GM21723 (cell line): ENCODE results near the gene ASMT.
"Not testable (repeated sequence)": the region's sequence is repeated elsewhere in the genome, so short reads cannot be mapped to it uniquely, and the experiment has no call there.

ENCODE experiments used
- ATAC-seq: cut with Tn5 transposase; IDR thresholded peaks from one replicate; pipeline ENCODE4 v1.9.1; 2021; ENCODE audit warnings: mild to moderate bottlenecking, moderate library complexity; ENCODE audit not compliant: unreplicated experiment

The ASMT gene

DNA sequence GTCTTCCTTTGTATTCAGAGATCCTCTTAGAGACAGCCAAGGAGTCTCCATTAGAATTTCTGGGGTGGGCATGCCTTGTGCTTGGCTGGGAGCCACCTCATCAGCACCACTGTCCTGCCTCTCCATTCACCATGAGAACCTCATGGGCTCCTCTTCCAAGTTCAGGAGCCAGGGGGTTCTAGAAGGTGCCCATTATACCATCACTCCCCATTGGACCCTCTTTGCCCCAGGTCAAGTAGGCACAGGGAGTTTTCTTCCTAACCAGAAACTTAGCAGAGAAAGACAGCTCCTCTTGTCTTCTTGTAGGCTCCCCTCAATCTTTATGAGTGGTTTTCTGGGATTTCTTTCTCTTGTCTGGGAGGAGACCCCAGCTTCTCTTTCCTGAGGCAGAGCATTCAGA lies 31.1 kb downstream of the ASMT start:
- no peak for ATAC-seq

GRCh38 chrX:1649621-1650020 lies 34.8 kb downstream of the ASMT start:
- no peak for ATAC-seq

DNA sequence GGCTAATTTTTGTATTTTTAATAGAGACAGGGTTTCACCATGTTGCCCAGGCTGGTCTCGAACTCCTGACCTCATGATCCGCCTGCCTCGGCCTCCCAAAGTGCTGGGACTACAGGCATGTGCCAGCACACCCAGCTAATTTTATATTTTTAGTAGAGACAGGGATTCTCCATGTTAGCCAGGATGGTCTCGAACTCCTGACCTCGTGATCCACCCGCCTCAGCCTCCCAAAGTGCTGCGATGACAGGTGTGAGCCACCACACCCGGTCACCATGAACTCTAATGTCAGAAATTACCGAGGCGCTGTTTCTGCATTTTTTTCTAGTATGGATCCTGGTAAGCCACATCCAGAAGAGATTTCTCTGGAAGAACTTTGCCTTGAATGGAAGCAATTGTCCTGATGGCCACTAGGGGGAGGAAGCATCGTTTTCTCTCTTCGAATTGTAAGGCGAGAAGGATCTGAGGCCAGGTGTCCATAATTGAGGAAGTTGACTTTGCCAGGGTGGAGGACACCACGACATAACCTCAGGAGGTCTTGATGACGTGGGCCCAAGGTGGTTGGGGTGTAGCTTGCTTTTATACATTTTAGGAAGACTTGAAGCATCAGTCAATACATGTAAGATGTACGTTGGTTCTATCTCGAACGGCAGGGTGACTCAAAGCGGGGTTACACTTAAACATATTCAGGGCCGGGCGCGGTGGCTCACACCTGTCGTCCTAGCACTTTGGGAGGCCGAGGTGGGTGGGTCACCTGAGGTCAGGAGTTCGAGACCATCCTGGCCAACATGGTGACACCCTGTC lies 37.4 kb downstream of the ASMT start:
- ATAC-seq = not testable (repeated sequence)

DNA sequence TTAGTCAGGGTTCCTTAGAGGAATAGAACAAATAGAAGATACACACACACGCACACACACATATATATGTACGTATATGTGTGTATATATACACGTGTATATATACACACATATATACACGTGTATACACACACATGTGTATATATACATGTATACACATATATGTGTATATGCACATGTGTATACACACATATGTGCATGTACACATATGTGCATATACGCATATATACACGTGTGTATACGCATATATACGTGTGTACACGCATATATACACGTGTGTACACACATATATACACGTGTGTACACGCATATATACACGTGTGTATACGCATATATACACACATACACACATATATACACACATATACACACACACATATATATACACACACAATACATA lies 41.5 kb downstream of the ASMT start:
- no peak for ATAC-seq

DNA sequence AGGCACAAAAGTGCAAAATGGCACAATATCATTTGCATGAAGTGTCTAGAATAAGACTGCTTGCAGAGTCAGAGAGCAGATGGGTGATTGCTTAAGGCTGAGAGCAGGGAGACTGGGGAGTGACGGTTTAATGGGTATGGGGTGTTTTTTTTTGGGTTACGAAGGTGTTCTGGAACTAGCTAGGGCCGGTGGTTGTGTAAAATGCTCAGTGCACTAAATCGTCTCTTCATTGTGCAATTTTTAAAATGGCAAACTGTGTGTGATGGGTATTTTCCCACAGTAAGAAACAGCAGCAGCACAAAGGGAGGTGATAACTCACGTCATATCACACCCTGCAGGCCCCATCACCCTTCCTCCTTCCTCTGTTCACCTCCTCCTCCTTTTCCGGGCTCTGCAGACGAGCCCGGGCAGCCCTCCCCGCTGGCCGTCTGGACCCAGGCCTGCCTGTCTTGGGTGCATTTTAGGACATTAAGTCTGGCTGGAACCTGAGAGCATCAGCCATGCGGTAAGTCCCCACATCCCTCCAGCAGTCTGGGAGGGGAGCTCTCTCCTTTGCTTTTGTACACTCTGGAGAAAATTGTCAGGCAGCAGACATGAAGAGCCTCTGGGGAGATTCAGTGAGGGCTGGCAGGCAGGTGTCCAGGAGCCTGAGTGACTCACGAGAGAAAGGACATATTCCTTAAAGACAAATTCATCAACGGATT lies 42.7 kb downstream of the ASMT start:
- peak; percentile 55 for ATAC-seq

- ATAC-seq = no peak
These were observed 43.2 kb downstream of the ASMT start for GRCh38 chrX:1658071-1658491.

DNA sequence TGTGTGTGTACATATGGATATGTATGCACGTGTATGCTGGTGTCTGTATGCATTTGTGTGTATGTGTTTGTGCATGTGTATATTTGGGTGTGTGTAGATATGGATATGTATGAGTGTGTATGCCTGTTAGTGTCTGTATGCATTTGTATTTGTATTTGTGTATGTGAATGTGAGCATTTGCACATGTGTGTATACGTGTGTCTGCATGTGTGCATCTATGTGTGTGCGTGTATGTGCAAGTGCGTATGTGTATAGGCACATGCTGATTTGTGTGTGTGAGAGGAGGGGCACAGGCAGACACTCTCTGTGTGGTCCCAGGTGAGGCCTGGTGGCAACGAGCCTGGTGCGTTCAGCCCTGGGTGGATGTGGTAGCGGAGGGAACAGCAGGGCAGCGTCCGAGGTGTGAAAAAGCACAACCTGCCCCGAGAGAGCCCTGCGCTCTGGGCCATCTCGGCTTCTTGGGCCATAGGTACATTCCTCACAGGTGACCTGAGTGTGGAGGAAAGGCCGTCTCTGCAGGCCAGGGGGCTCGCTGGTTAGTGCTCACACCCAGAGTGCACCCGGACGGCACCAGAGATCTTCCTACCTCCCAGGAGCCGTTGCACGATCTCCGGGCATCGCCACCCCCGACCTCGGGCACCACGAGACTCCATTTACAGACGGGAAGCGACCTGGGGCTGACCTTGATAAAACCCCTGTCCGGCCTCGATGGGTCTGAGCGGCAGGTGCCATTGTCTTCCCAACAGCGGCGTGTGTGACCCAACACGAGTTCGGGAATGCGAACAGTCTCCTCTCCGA lies 45.0 kb downstream of the ASMT start:
- ATAC-seq = no peak

DNA sequence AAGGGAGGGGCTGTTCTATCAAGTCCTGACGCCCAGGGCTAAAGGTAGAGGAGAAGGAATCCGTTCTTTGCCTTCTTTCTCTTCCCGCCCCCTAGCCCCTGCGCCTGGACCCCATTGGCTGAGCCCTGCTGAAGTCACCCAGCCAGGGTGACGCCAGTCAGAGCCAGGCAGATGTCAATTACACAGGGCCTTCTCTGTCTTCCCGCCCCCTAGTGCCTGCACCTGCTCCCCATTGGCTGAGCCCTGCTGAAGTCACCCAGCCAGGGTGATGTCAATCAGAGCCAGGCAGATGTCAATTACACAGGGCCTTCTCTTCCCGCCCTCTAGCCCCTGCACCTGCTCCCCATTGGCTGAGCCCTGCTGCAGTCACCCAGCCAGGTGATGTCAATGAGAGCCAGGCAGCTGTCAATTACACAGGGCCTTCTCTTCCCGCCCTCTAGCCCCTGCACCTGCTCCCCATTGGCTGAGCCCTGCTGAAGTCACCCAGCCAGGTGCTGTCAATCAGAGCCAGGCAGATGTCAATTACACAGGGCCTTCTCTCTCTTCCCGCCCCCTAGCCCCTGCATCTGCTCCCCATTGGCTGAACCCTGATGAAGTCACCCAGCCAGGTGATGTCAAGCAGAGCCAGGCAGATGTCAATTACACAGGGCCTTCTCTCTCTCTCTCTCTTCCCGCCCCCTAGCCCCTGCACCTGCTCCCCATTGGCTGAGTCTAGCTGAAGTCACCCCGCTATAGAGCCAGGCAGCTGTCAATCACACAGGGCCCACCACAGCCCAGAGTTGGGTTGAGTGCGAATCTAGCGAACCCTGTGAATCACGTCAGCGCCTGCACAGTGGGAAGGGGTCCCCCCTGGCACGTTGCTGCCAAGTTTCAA lies 46.4 kb downstream of the ASMT start:
- ATAC-seq = peak; percentile 87

DNA sequence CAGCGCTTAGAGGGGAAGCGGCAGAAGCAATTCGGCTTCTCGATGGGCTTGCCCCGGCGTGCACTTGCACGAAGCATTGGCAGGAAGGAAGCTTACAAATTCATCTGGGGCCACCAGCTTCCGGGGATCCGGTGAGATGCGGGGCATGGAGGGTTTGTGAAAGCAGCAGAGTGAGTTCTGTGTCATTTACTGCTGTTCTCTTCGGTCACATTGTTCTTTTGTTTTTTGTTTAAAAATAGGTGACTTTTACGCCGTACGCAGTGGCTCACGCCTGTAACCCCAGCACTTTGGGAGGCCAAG lies 47.0 kb downstream of the ASMT start:
- no peak for ATAC-seq

GRCh38 chrX:1667566-1667965 lies 52.7 kb downstream of the ASMT start:
- no peak for ATAC-seq

- ATAC-seq = no peak
These were observed 58.5 kb downstream of the ASMT start for GRCh38 chrX:1673337-1673736.

DNA sequence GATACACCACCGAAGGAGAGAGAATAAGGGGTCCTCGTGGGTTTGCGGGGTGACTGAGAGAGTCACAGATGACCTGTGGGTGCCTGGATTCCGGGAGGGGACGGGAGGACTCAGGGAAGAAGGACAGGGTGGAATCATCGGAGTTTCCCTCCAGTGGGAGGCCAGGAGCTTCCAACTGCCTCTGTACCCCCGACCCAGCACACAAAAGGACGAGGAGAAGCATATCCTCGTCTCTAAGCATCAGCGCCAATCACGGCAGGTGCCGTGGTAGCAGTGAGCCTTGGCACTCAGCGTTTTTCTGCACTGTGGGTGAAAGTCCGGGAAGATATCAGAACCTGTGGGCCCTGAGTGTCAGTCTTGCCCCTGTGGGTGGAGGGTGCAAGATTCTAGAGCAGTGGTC lies 62.0 kb downstream of the ASMT start:
- no peak for ATAC-seq

DNA sequence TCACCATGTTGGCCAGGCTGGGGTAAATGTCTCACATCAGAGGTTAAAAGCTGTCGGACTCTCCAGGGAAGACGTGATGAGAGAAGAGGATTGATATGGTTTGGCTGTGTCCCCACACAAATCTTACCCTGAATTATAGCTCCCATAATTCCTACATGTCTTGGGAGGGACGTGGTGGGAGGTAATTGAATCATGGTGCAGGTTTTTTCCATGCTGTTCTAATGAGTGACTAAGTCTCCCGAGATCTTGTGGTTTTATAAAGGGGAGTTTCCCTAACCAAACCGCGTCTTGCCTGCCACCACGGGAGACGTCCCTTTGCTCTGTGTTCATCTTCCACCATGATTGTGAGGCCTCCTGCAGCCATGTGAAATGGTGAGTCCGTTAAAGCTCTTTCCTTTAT lies 64.4 kb downstream of the ASMT start:
- peak; percentile 48 for ATAC-seq

DNA sequence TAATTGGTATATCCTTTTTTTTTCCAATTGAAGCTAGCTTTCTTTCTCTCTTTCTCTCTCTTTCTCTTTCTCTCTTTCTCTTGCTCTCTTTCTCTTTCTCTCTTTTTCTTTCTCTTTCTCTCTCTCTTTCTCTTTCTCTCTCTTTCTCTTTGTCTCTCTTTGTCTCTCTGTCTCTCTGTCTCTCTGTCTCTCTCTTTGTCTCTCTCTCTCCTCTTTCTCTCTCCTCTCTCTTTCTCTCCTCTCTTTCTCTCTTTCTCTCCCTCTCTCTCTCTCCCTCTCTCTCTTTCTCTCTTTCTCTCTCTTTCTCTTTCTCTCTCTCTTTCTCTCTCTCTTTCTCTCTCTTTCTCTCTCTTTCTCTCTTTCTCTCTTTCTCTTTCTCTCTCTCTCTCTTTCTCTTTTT lies 66.6 kb downstream of the ASMT start:
- ATAC-seq = no peak

- not testable (repeated sequence) for ATAC-seq
These were observed 67.0 kb downstream of the ASMT start for GRCh38 chrX:1681856-1682255.

- ATAC-seq = not testable (repeated sequence)
These were observed 67.6 kb downstream of the ASMT start for GRCh38 chrX:1682501-1682900.

DNA sequence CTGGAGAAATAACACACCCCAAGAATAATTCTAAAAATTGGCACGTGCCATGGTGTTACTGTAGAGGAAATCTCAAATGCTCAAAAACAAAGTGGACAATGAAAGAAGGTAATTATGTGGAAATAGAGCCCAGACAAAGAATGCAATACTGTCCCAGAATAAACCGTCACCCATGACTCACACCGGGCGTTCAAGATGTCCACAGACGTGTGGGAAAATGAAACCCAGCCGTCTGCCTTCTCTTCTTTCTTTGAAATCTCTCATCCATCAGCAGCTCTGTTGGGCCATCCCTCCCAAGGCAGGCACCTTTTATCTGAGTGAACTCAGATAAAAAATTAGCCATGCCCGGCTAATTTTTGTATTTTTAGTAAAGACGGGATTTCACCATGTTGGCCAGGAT lies 70.0 kb downstream of the ASMT start:
- not testable (repeated sequence) for ATAC-seq

- ATAC-seq = not testable (repeated sequence)
These were observed 70.6 kb downstream of the ASMT start for GRCh38 chrX:1685444-1685880.

DNA sequence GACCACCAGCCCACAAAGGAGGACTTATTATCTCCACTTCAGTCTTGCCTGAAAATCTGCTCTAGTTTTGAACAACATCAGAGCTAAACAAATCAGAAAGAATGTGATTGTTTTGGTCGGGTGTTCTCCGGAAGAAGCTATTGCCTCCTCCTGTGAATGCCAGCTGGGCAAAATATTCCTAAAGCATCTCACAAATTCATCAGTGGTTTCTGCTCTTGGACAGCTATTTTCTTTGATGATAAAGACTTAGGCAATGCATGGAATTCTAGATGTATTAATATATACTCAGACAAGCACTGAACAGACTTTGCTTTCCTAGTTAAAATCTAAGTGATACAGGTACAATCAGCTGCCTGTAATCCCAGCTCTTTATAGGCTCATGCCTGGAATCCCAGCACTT lies 71.8 kb downstream of the ASMT start:
- no peak for ATAC-seq
